ENCODE results near the gene PHOSPHO1.
"Not testable (repeated sequence)": the region's sequence is repeated elsewhere in the genome, so short reads cannot be mapped to it uniquely, and the experiment has no call there.

PHOSPHO1 gene, protein sequence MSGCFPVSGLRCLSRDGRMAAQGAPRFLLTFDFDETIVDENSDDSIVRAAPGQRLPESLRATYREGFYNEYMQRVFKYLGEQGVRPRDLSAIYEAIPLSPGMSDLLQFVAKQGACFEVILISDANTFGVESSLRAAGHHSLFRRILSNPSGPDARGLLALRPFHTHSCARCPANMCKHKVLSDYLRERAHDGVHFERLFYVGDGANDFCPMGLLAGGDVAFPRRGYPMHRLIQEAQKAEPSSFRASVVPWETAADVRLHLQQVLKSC

DNA sequence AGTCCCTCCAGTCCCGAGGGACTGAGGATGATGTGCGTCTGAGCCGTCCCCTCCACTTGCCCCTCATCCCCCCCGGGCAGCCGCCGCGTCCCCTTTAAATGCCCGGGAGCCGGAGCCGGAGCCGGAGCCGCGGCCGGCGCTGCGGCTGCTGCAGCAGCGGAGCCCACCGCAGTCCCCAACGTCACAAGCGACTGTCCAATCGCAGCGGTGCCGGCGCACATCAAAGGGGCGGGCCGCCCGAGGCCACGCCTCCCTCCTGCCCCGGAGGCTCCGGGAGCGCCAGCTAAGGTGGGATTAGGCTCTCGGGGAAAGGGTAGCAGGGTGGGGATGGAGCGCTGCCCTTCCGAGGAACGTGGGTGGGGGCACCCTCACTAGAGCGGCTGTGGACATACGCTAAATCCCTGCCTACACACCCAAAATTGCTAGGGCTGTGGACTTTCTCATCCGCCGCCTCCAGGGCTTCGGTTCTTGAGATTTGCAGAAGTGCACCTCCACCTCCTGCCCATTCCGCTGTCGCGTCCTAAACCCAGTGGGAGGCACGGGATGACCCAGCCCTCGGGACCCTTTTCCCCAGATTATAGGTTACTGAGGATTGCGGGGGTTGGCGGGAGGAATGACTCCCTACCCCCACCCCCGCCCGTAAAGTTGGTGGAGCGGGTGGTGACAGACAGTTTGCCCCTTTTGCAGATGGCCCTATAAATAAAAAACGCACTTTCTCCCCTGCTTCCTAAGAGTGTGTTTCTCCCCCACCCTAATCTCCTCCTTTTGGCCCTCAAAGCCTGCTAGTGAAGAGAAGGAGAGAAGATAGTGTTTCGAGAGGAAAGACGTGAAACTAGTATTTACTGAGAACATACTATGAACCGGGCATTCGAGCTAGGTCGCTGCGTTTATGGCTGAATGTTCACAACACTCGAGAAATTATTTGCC lies at the start of gene PHOSPHO1:
PHOSPHO1 (minus strand) TSS at position 152 of the 927 bp plus-strand sequence. CDS start 4,096 bp downstream, outside the sequence.
- TF ChIP-seq GATA1 (IDR thresholded peaks at IDR 0.05; ENCODE audit: low read depth, low read length) (no peak), POLR2A (IDR thresholded peaks at IDR 0.05; ENCODE audit: low read length) (peak; percentile 92)
- DNase-seq, result peak; percentile 92 to 95

DNA sequence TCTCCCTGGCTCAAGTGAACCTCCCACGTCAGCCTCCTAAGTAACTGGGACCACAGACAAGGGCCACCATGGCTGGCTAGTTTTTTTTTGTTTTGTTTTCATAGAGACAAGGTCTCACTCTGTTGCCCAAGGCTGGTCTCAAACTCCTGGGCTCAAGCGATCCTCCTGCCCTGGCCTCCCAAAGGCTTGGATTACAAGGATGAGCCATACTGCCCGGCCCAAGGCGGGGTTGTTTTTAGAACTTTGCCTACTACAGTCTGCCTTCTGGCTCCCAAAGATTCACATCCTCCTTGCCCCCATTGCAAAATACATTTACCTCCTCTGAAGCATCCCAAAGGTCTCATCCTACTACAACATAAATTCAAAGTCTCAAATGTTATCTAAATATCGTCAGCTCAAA lies 49.5 kb upstream of the PHOSPHO1 start:
- no peak for DNase-seq
- no peak for TF ChIP-seq GATA1 (IDR thresholded peaks at IDR 0.05; ENCODE audit: low read depth, low read length)
- TF ChIP-seq POLR2A (IDR thresholded peaks at IDR 0.05; ENCODE audit: low read length), result no peak

DNA sequence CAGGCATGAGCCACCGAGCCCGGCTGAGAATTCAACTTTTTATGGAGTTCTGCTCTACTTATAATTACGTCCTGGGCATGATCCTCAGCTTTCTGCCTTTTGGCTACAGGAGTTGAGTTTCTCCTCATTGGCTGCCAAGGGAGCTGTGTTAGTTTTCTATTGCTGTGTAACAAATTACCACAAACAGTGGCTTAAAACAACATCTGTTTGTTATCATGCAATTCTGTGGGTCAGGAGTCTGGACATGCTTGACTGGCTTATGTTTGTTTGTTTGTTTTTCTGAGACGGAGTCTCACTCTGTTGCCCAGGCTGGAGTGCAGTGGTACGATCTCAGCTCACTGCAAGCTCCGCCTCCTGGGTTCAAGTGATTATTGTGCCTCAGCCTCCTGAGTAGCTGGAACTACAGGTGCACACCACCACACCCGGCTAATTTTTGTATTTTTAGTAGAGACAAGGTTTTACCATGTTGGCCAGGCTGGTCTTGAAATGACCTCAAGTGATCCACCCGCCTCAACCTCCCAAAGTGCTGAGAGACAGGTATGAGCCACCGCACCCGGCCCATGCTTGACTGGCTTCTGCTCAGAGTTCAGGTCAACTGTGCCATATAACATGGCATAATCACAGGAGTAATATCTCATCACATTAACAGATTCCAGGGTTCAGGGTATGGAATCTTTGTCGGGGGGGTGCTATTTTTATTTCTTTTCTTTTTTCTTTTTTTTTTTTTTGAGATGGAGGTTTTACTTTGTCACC lies 48.9 kb upstream of the PHOSPHO1 start:
- not testable (repeated sequence) for DNase-seq

DNA sequence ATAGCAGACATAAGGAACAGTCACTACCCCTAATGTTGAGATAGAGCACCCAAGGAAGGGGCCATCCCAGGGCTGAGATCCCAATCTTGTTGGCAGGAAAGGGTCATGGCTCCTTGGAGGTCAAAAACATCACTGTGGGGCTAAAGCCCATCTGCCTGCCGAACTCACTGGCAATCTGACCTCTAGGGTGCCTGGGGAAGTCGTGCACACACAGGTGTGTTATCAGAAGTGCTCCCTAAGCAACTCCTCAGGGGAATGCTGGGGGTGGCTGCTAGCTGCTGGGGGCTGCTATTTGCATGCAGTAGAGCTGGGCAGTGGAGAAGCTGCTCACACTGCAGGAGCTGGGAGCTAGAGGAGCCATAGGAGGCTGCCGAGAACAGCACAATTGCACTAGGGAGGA lies 47.5 kb upstream of the PHOSPHO1 start:
- DNase-seq, result no peak
- no peak for TF ChIP-seq POLR2A (IDR thresholded peaks at IDR 0.05; ENCODE audit: low read length)
- TF ChIP-seq GATA1 (IDR thresholded peaks at IDR 0.05; ENCODE audit: low read depth, low read length), result no peak

DNA sequence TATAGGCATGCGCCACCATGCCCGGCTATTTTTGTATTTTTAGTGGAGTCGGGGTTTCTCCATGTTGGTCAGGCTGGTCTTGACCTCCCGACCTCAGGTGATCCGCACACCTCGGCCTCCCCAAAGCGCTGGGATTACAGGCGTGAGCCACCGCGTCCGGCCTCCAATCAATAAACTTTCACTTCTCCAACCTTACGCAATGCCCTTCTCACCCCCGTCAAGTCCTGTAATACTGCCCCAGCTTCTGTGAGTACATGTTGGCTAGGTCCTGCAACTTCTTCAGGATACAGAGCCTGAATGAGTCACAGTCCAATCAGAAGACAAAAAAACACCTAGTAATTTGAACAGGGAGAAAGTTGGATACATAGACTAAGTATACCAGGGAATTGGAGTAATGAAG lies 47.1 kb upstream of the PHOSPHO1 start:
- TF ChIP-seq GATA1 (IDR thresholded peaks at IDR 0.05; ENCODE audit: low read depth, low read length) (no peak), POLR2A (IDR thresholded peaks at IDR 0.05; ENCODE audit: low read length) (no peak)
- no peak for DNase-seq

DNA sequence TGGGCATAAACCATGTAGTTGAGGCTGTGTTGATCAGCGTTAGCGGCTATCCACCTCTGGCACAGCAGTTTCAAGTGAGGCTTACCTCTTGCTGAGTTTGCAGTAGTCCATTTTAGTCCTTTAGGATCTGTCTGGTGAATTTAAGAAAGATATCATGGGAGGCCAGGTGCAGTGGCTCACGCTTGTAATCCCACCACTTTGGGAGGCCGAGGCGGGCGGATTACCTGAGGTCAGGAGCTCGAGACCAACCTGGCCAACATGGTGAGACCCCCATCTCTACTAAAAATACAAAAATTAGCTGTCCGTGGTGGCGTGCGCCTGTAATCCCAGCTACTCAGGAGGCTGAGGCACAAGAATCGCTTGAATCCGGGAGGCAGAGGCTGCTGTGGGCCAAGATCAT lies 45.4 kb upstream of the PHOSPHO1 start:
- not testable (repeated sequence) for DNase-seq

DNA sequence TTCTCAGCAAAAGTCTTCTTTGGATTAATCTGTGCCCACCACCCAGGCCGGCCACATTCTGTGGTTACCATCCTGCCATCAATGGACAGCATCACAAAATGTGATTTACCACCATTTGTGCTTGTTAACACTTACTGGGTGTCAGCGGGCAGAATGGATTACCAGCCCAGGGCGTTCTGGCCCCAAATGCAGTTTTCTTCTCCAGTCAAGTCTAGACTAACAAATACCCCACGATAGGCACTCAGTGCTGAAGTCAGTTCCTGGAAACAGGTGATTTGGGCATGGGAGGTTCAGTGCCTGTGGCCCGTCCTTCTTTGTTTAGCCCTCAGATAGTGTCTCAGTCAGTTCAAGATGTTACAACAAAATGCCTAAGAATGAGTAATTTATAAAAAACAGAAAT lies 38.8 kb upstream of the PHOSPHO1 start:
- no peak for DNase-seq

DNA sequence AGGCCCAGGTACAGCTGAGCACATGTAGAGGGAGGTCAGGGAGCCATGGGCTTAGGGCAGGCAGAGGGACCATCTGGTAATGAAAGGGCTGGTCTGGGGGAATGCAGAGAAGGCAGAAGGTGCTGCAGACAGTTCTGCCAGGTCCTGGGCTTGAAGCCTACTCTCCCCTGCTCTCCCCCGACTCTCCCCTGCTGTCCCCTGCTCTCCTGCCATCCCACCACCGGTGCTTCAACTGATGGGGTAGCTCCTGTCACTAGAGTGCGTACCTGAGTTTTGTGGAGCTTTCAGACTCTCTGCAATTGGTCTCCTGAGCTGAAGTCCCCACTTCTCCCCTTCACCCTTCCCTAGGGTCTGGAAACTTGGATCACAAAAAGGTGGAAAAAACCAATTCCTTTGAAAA lies 37.3 kb upstream of the PHOSPHO1 start:
- no peak for DNase-seq
- TF ChIP-seq GATA1 (IDR thresholded peaks at IDR 0.05; ENCODE audit: low read depth, low read length) (no peak), POLR2A (IDR thresholded peaks at IDR 0.05; ENCODE audit: low read length) (no peak)

More for the DNA sequence above, 38.8 kb upstream of the PHOSPHO1 start:
- TF ChIP-seq GATA1 (IDR thresholded peaks at IDR 0.05; ENCODE audit: low read depth, low read length) (no peak), POLR2A (IDR thresholded peaks at IDR 0.05; ENCODE audit: low read length) (no peak)

DNA sequence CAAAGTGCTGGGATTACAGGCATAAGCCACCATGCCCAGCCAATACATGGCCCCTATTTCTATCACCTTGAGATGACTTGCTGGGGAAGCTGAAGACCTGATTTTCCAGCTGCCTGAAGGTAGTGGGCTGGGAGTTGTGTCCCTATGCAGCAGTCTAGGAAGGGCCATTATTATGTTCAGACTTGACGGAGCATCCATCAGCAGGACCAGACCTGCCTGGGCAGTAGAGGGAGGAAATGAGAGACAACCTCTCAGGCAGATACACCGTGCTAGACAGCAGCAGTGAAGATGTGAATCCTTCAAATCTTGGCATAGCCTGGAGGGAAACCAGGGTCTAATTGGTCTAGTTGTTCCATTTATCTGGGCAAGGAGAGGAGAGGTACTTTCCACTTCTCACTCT lies 35.6 kb upstream of the PHOSPHO1 start:
- no peak for TF ChIP-seq POLR2A (IDR thresholded peaks at IDR 0.05; ENCODE audit: low read length)
- TF ChIP-seq GATA1 (IDR thresholded peaks at IDR 0.05; ENCODE audit: low read depth, low read length), result no peak
- no peak for DNase-seq

DNA sequence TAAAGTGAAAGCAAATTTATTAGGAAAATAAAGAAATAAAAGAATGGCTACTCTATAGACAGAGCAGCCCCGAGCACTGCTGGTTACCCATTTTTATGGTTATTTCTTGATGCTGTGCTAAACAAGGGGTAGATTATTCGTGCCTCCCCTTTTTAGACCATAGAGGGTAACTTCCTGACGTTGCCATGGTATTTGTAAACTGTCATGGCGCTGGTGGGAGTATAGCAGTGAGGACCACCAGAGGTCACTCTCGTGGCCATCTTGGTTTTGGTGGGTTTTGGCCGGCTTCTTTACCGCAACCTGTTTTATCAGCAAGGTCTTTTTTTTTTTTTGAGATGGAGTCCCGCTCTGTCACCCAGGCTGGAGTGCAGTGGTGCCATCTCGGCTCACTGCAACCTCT lies 31.0 kb upstream of the PHOSPHO1 start:
- DNase-seq, result not testable (repeated sequence)

DNA sequence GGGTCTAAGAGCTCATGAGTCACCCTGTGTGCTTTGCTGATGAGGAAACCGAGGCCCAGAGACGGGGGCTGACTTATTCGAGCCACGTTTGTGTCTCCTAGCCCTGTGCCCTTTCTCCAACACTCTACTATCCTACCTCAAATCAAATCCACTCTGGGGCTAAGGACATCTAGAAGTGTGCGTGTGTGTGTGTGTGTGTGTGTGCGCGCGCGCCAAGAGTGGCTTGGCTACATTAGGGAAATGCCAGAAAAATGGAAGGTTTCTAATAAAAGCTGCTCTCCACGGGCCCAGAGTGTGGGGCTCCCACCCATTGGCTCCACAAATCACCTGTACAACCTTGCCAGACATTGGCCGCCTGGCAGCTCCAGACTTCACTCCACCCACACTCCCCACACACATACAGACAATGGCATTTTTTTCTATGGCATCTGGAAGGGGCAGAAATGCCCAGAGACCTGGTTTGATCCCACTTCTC lies 30.3 kb upstream of the PHOSPHO1 start:
- DNase-seq, result no peak
- TF ChIP-seq POLR2A (IDR thresholded peaks at IDR 0.05; ENCODE audit: low read length) (no peak), GATA1 (IDR thresholded peaks at IDR 0.05; ENCODE audit: low read depth, low read length) (no peak)

DNA sequence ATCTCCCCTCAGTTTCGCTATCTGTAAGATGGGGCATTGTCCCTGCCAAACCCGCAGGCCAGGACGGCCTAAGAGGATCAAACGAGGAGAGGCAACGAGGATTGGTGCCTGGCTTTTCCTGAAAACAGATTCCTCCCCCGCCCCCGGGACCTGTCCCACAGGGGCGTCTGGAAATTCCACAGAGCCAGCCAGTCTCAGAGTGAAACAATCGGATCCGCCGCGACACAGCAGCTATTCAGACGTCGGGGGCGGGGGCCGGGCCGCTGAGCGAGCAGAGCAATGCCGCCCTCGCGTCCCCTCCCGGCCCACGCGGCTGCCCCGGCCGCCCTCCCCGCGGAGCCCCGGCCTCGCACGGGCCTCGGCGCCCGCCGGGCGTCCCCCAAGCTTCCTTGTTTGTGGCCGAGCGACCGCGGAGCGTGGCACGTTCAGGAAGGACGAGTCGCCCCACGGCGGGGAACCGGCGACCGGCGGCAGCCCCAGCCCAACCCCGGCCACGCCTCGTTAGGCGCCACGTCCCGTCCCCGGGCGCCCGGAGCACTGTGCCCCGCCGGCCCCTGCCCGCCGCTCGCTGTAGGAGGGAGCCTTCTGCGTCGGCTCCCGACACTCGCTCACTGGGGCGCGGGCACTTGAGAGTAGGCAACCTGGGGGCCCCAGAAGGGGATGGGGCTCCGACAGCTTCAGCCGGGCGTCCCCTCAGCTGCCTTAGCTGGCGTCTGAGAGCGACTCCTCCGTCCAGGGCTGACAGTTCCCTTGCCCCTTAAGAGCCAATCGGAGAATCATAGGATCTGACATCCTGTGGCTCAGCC lies 29.6 kb upstream of the PHOSPHO1 start:
- TF ChIP-seq POLR2A (IDR thresholded peaks at IDR 0.05; ENCODE audit: low read length), result peak; percentile 66
- no peak for TF ChIP-seq GATA1 (IDR thresholded peaks at IDR 0.05; ENCODE audit: low read depth, low read length)
- DNase-seq, result peak; percentile 82 to 87

DNA sequence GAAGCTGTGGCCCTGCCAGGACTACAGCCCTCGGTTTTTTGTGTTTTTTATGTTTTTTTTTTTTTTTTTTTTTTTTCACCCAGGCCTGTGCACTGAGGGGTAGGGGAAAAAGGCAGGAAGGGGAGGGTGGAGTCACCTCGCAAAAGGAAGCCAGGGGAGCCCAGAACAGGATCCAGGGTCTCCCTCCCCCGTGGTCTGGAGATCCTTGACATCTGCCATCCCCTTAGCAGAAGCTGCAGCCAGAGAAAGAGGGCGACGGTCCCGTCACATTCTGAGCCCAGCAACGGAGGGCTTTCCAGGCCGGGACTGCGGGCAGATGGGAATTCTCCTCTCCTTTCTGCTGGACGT lies 29.1 kb upstream of the PHOSPHO1 start:
- TF ChIP-seq GATA1 (IDR thresholded peaks at IDR 0.05; ENCODE audit: low read depth, low read length) (no peak), POLR2A (IDR thresholded peaks at IDR 0.05; ENCODE audit: low read length) (no peak)
- DNase-seq, result peak in 1 of 2 experiments; percentile 42

DNA sequence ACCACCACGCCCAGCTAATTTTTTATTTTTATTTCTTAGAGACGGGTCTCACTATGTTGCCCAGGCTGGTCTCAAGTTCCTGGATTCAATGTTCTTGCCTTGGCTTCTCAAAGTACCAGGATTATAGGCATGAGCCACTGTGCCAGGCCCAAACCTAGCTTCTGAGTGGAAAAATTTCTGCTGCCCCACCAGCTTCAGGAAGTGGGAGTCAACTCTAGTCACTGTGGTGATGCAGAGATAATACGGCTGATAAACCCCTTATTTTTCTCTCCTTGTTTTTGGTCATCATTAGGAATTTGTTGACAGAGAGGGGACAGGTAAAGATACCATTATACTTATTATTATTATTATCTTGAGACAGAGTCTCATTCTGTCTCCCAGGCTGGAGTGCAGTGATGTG lies 27.8 kb upstream of the PHOSPHO1 start:
- peak in 1 of 2 experiments; percentile 42 for DNase-seq
- TF ChIP-seq GATA1 (IDR thresholded peaks at IDR 0.05; ENCODE audit: low read depth, low read length) (no peak), POLR2A (IDR thresholded peaks at IDR 0.05; ENCODE audit: low read length) (no peak)
